Vagina (tissue), 2 donors: ENCODE measurements around the gene C4orf46.

Source experiments
- CTCF ChIP-seq, 3 experiments: fragments of 450-650 bp in 2 of 3; fragments of 200-600 bp in 1 of 3; sonication (generic) in 1 of 3; IDR thresholded peaks; one replicate each; pipeline ENCODE4 v1.5.1; 2017 to 2019; ENCODE audit warnings: antibody characterized with exemption in 3 of 3, mild to moderate bottlenecking in 2 of 3, moderate library complexity in 2 of 3
- POLR2A ChIP-seq, 2 donors: fragments of 450-650 bp; IDR thresholded peaks; one replicate each; pipeline ENCODE4 v1.6.1; 2017; ENCODE audit warnings: antibody characterized with exemption in 2 of 2, mild to moderate bottlenecking in 2 of 2, moderate library complexity in 2 of 2
- POLR2AphosphoS5 ChIP-seq, 2 donors: sonication (generic); formaldehyde crosslinking; IDR thresholded peaks; one replicate each; pipeline ENCODE4 v1.9.0; 2017; ENCODE audit warnings: antibody characterized with exemption in 2 of 2, mild to moderate bottlenecking in 2 of 2, low read depth in 1 of 2; ENCODE audit not compliant: insufficient read depth in 1 of 2

GRCh38 chr4:158671915-158672806 lies 474 bp upstream of the C4orf46 start, which contains the start of gene ETFDH:
- peak; percentile 44 to 61 (median 57) for TF ChIP-seq CTCF (IDR thresholded peaks at IDR 0.05)
- TF ChIP-seq POLR2A (IDR thresholded peaks at IDR 0.05), result peak in 1 of 2 donors; percentile 84
- peak; percentile 98 to 99 for TF ChIP-seq POLR2AphosphoS5 (IDR thresholded peaks at IDR 0.05; ENCODE audit: insufficient read depth in 1 of 2, low read depth in 1 of 2)
